BJ (cell line): Measurements from ENCODE around the gene ZNF124. TPM values are rescaled to one million over a fixed set of nuclear protein-coding genes. Genes with fewer than 3 reads are reported as not detected.

Experiments
- polyA plus RNA-seq: library from polyadenylated mRNA; depleted of rRNA; stranded (reverse); fragments of >200 nt; gene quantifications from 2 replicates; pipeline ENCODE4 v1.2.3, GENCODE V29; 2011; rRNA removed
- small RNA-seq: library from RNA; depleted of rRNA; stranded (forward); fragments of <200 nt; gene quantifications from one replicate; pipeline ENCODE3, GENCODE V24; 2012; ENCODE audit warnings: low replicate concordance, low read depth; ENCODE audit not compliant: insufficient read length

ZNF124 gene
- polyA plus RNA-seq, 1 experiment, result 1.5 TPM

Small RNA genes lying within 50 kb of the gene (small RNA-seq; reads per million reads assigned to genes)
- gene AL390728.3 (not detected), gene RNA5SP82 (not detected)

Other genes with a start within 250 kb of the ZNF124 start
- gene AHCTF1, start 240.1 kb downstream of the ZNF124 start, polyA plus RNA-seq, result 6.1 and 14.4 TPM in 2 replicates
- 0.76 and 1.0 TPM in 2 replicates for gene ZNF695, start 164.0 kb downstream of the ZNF124 start, polyA plus RNA-seq
- gene ZNF670, start 93.2 kb downstream of the ZNF124 start, polyA plus RNA-seq, result 0.66 and 1.6 TPM in 2 replicates
- 2.1 and 4.1 TPM in 2 replicates for gene ZNF669, start 67.7 kb downstream of the ZNF124 start, polyA plus RNA-seq
- gene VN1R5, start 84.1 kb upstream of the ZNF124 start, polyA plus RNA-seq, result not detected in 2 replicates
- 15.1 and 17.8 TPM in 2 replicates for gene ZNF496, start 159.8 kb upstream of the ZNF124 start, polyA plus RNA-seq
- gene NLRP3, start 244.2 kb upstream of the ZNF124 start, polyA plus RNA-seq, result 0.02 TPM in 1 of 2 replicates, not detected in the other